Measurements from ENCODE around the gene NCOA5. TPM values are rescaled to one million over a fixed set of nuclear protein-coding genes. Genes with fewer than 3 reads are reported as not detected.

NCOA5 gene
- total and polyA plus RNA-seq, 10 of the 15 experiments (the other 5 are each of a cell fraction or from before 2014, with no cell fraction given): 7.7 to 38.1 (median 30.1) TPM

GRCh38 chr20:46129955-46130481 is 40.3 kb upstream of the NCOA5 start (continued):
- TF ChIP-seq TCF3 (IDR thresholded peaks at IDR 0.05; ENCODE audit: borderline replicate concordance, insufficient read depth, low read depth, low read length) (0 out of 2 replicates have a peak, but pooled peaks have one; percentile 28), NBN (IDR thresholded peaks at IDR 0.05) (0 out of 2 replicates have a peak, but pooled peaks have one; percentile 35), CREB1 (IDR thresholded peaks at IDR 0.05; ENCODE audit: low read depth) (peak; percentile 54; the same call in 1 of the 2 replicates), RELB (IDR thresholded peaks at IDR 0.05; ENCODE audit: low read depth) (peak; percentile 16; the same call in 1 of the 2 replicates), BCL11A (IDR thresholded peaks at IDR 0.05; ENCODE audit: low read depth, low read length) (0 out of 2 replicates have a peak, but pooled peaks have one; percentile 18), CBX5 (IDR thresholded peaks at IDR 0.05; ENCODE audit: low read depth) (0 out of 2 replicates have a peak, but pooled peaks have one; percentile 44), POLR2A (IDR thresholded peaks at IDR 0.05; ENCODE audit: low read depth, low read length) (peak; percentile 80), PML (IDR thresholded peaks at IDR 0.05; ENCODE audit: low read length) (no peak; the same call in 1 of the 2 replicates), TARDBP (IDR thresholded peaks at IDR 0.05; ENCODE audit: borderline replicate concordance) (peak; percentile 65; the same call in 1 of the 2 replicates), ZBTB11 (CRISPR knock-in tag; IDR thresholded peaks at IDR 0.05) (no peak), ESRRA (IDR thresholded peaks at IDR 0.05; ENCODE audit: low read length) (no peak), EED (IDR thresholded peaks at IDR 0.05; ENCODE audit: low read depth) (peak; percentile 12; the same call in 1 of the 2 replicates), IRF4 (IDR thresholded peaks at IDR 0.05; ENCODE audit: low read depth, low read length) (peak; percentile 46), NFXL1 (IDR thresholded peaks at IDR 0.05; ENCODE audit: borderline replicate concordance) (0 out of 2 replicates have a peak, but pooled peaks have one; percentile 47), POLR2AphosphoS2 (IDR thresholded peaks at IDR 0.05; ENCODE audit: low read depth, low read length) (no peak; the same call in 1 of the 2 replicates), BCL3 (IDR thresholded peaks at IDR 0.05; ENCODE audit: borderline replicate concordance, insufficient read depth, low read depth, low read length, poor library complexity, severe bottlenecking) (peak; percentile 71), CHD2 (IDR thresholded peaks at IDR 0.05; ENCODE audit: borderline replicate concordance, low read depth, low read length) (no peak), RUNX3 (IDR thresholded peaks at IDR 0.05; ENCODE audit: low read length) (peak; percentile 81), BHLHE40 (IDR thresholded peaks at IDR 0.05; ENCODE audit: borderline replicate concordance in 1 of 2, low read depth in 2 of 2, low read length in 1 of 2) (no peak), FOXM1 (IDR thresholded peaks at IDR 0.05; ENCODE audit: low read depth, low read length) (peak; percentile 72; the same call in 1 of the 2 replicates), NFIC (IDR thresholded peaks at IDR 0.05; ENCODE audit: low read depth, low read length) (peak; percentile 54), MEF2A (IDR thresholded peaks at IDR 0.05; ENCODE audit: insufficient read depth, low read depth, low read length) (peak; percentile 78), POLR2AphosphoS5 (IDR thresholded peaks at IDR 0.05; ENCODE audit: low read length) (peak; percentile 63; the same call in 1 of the 2 replicates), HDAC6 (IDR thresholded peaks at IDR 0.05; ENCODE audit: unreplicated experiment) (no peak), HDAC2 (IDR thresholded peaks at IDR 0.05) (no peak)

All from GM12878 (cell line).